ENCODE results near the gene RASL11A. TPM values are rescaled to one million over a fixed set of nuclear protein-coding genes. Genes with fewer than 3 reads are reported as not detected.
"Not testable (repeated sequence)": the region's sequence is repeated elsewhere in the genome, so short reads cannot be mapped to it uniquely, and the experiment has no call there.

The RASL11A gene
- total and polyA plus RNA-seq, 2 experiments from 2014 or later: 0.51 to 1.1 TPM

- Histone ChIP-seq H3K79me2 (ENCODE audit: insufficient read depth) (no peaks in the 10 kb centered on the region), H3K9ac (no peak overlapping the region), H3K27ac (no peak overlapping the region), H3K9me2 (ENCODE audit: insufficient read depth) (no peaks in the 10 kb centered on the region), H3K36me3 (ENCODE audit: low read depth) (no peaks in the 10 kb centered on the region), H3K4me3 (no peak overlapping the region), H2AFZ (no peak overlapping the region), H4K20me1 (ENCODE audit: insufficient read depth) (no peaks in the 10 kb centered on the region), H3K27me3 (replicated peaks; ENCODE audit: insufficient read depth) (peaks cover 14% of the 10 kb centered on the region), H3F3A (ENCODE audit: insufficient read depth) (no peaks in the 10 kb centered on the region), H3K9me3 (ENCODE audit: low read depth) (no peaks in the 10 kb centered on the region), H3K4me2 (ENCODE audit: unreplicated experiment) (no peak overlapping the region), H3K4me1 (ENCODE audit: insufficient read depth) (no peaks in the 10 kb centered on the region)
- WGBS, 2 experiments (ENCODE audit: low coverage in 1 of 2, low lambda C conversion rate in 2 of 2, missing lambda C conversion rate in 2 of 2): 62 to 70% methylated on average over 4 of the region's 4 CpGs
- TF ChIP-seq EZH2phosphoT487 (IDR thresholded peaks at IDR 0.05; ENCODE audit: insufficient read depth, low read depth) (no peak), EZH2 (IDR thresholded peaks at IDR 0.05; ENCODE audit: insufficient read depth, poor library complexity, severe bottlenecking) (no peak)
- in situ Hi-C loops (cut with MboI): no loop called here
- no peak for DNase-seq
Observed at GRCh38 chr13:27290715-27291114, 20.1 kb downstream of the RASL11A start.

GRCh38 chr13:27291967-27292366 lies 21.3 kb downstream of the RASL11A start:
- H3K36me3 ChIP-seq (ENCODE audit: low read depth); H3F3A ChIP-seq (ENCODE audit: insufficient read depth); H3K4me2 ChIP-seq (ENCODE audit: unreplicated experiment); H4K20me1 ChIP-seq (ENCODE audit: insufficient read depth); H3K79me2 ChIP-seq (ENCODE audit: insufficient read depth); H3K9ac ChIP-seq; H2AFZ ChIP-seq; H3K4me1 ChIP-seq (ENCODE audit: insufficient read depth); H3K9me2 ChIP-seq (ENCODE audit: insufficient read depth); H3K4me3 ChIP-seq; DNase-seq; H3K27ac ChIP-seq; H3K9me3 ChIP-seq (ENCODE audit: low read depth); in situ Hi-C loops (cut with MboI): not testable (repeated sequence)
- 83 to 89% methylated on average over 8 of the region's 8 CpGs for WGBS, 2 experiments (ENCODE audit: low coverage in 1 of 2, low lambda C conversion rate in 2 of 2, missing lambda C conversion rate in 2 of 2)
- peaks cover 18% of the 10 kb centered on the region for H3K27me3 ChIP-seq (replicated peaks; ENCODE audit: insufficient read depth)

- no peak overlapping the region for H3K27ac ChIP-seq
- H2AFZ ChIP-seq: no peak overlapping the region
- H3K27me3 ChIP-seq (replicated peaks; ENCODE audit: insufficient read depth): peaks cover 29% of the 10 kb centered on the region
- H3K36me3 ChIP-seq (ENCODE audit: low read depth): no peaks in the 10 kb centered on the region
- WGBS, 2 experiments (ENCODE audit: low coverage in 1 of 2, low lambda C conversion rate in 2 of 2, missing lambda C conversion rate in 2 of 2): 36% methylated on average over 8 of the region's 8 CpGs
- H3K9me3 ChIP-seq (ENCODE audit: low read depth): no peaks in the 10 kb centered on the region
- DNase-seq: no peak
- no peaks in the 10 kb centered on the region for H3K9me2 ChIP-seq (ENCODE audit: insufficient read depth)
- TF ChIP-seq EZH2phosphoT487 (IDR thresholded peaks at IDR 0.05; ENCODE audit: insufficient read depth, low read depth) (no peak), EZH2 (IDR thresholded peaks at IDR 0.05; ENCODE audit: insufficient read depth, poor library complexity, severe bottlenecking) (no peak)
- no peak overlapping the region for H3K4me2 ChIP-seq (ENCODE audit: unreplicated experiment)
- no peak overlapping the region for H3K4me3 ChIP-seq
- no peaks in the 10 kb centered on the region for H4K20me1 ChIP-seq (ENCODE audit: insufficient read depth)
- no peaks in the 10 kb centered on the region for H3K79me2 ChIP-seq (ENCODE audit: insufficient read depth)
- in situ Hi-C loops (cut with MboI): no loop called here
- no peaks in the 10 kb centered on the region for H3K4me1 ChIP-seq (ENCODE audit: insufficient read depth)
- H3F3A ChIP-seq (ENCODE audit: insufficient read depth): no peaks in the 10 kb centered on the region
- H3K9ac ChIP-seq: no peak overlapping the region
Observed at GRCh38 chr13:27293076-27293691, 22.6 kb downstream of the RASL11A start.

GRCh38 chr13:27293873-27294515 lies 23.4 kb downstream of the RASL11A start:
- H2AFZ ChIP-seq: no peak overlapping the region
- no peak overlapping the region for H3K9ac ChIP-seq
- H3K79me2 ChIP-seq (ENCODE audit: insufficient read depth): no peaks in the 10 kb centered on the region
- no peaks in the 10 kb centered on the region for H3K9me2 ChIP-seq (ENCODE audit: insufficient read depth)
- TF ChIP-seq EZH2 (IDR thresholded peaks at IDR 0.05; ENCODE audit: insufficient read depth, poor library complexity, severe bottlenecking): no peak
- no peak for TF ChIP-seq EZH2phosphoT487 (IDR thresholded peaks at IDR 0.05; ENCODE audit: insufficient read depth, low read depth)
- H3F3A ChIP-seq (ENCODE audit: insufficient read depth): no peaks in the 10 kb centered on the region
- no peaks in the 10 kb centered on the region for H3K9me3 ChIP-seq (ENCODE audit: low read depth)
- H3K4me3 ChIP-seq: no peak overlapping the region
- H3K4me2 ChIP-seq (ENCODE audit: unreplicated experiment): no peak overlapping the region
- in situ Hi-C loops (cut with MboI): no loop called here
- no peak for DNase-seq
- H3K4me1 ChIP-seq (ENCODE audit: insufficient read depth): no peaks in the 10 kb centered on the region
- H3K27ac ChIP-seq: no peak overlapping the region
- 61 to 68% methylated on average over 4 of the region's 4 CpGs for WGBS, 2 experiments (ENCODE audit: low coverage in 1 of 2, low lambda C conversion rate in 2 of 2, missing lambda C conversion rate in 2 of 2)
- no peaks in the 10 kb centered on the region for H4K20me1 ChIP-seq (ENCODE audit: insufficient read depth)
- H3K27me3 ChIP-seq (replicated peaks; ENCODE audit: insufficient read depth): peaks cover 35% of the 10 kb centered on the region
- H3K36me3 ChIP-seq (ENCODE audit: low read depth): no peaks in the 10 kb centered on the region

All from GM23248 (cell line).